Stimulated activated CD8-positive, alpha-beta memory T cell treated with anti-CD3 and anti-CD28 coated beads, Interleukin-15, amount 100 ng/mL, for 48 hours (primary cell): Measurements from ENCODE around the gene SLC8A1.

Source experiments
- DNase-seq, 2 donors: peaks; one replicate each; pipeline ENCODE4 v3.0.0-alpha.2; 2020; ENCODE audit warnings: low read depth in 2 of 2

Gene SLC8A1

GRCh38 chr2:40155728-40156127 lies 296.2 kb downstream of the SLC8A1 start:
- DNase-seq: no peak

GRCh38 chr2:40150266-40150665 lies 301.6 kb downstream of the SLC8A1 start:
- no peak for DNase-seq

DNA sequence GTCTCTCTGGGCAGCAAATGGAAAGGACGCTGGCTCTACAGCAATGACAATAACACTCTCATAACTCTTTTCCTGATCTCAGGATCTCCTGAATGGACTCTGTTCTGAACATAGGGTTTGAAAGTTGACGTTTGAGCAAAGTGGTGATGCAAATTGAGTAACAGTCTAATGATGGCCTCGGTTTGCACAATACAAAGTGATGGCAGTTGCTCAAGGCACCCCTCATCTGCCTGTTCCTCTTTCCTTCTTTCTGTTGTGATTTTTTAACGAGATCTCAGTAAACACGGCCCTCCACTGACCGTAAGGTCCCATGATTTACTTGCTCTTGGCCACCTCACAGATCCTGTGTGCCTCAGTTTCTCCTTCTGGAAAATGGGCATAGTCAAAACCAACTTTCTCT lies 303.6 kb downstream of the SLC8A1 start:
- DNase-seq: no peak

GRCh38 chr2:40147360-40147759 lies 304.5 kb downstream of the SLC8A1 start:
- DNase-seq: no peak

DNA sequence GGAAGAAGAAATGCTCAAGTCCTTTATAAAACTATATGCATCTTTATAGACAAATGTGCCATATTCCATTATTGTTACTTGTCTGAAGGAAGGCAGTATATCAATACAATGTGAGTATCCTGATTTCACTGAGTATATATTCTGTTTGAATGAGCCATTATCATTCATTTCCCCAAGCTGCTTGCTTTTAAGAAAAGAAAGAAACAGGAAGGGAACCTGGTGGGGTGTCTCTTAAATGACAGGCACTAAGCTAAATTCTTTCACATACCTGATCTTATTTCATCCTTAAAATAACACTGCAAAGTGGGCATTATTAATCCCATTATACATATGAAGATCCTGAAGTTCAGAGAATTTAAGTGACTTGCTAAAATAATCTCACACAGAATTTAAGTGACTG lies 307.9 kb downstream of the SLC8A1 start:
- no peak for DNase-seq

DNA sequence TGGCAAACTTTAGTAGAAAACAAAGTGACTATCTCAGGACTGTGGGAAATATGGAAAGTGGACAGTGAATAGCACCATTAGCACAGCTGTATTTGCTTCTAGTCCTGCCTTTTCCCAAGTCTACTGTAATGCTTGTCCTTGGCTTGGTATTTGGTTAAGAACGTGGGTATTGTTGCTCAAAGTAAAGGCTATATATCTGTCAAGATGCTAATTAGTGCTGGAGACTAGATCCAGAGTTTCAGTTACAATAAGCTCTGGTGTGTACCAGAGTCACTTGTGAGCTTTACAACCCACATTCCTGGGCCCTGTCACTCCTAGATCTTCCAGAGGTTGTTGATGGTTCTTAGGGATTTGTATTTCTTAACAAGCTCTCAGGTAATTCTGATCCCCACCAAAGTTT lies 313.6 kb downstream of the SLC8A1 start:
- DNase-seq: no peak

- DNase-seq: no peak
These were observed 320.7 kb downstream of the SLC8A1 start for GRCh38 chr2:40131081-40131704.

DNA sequence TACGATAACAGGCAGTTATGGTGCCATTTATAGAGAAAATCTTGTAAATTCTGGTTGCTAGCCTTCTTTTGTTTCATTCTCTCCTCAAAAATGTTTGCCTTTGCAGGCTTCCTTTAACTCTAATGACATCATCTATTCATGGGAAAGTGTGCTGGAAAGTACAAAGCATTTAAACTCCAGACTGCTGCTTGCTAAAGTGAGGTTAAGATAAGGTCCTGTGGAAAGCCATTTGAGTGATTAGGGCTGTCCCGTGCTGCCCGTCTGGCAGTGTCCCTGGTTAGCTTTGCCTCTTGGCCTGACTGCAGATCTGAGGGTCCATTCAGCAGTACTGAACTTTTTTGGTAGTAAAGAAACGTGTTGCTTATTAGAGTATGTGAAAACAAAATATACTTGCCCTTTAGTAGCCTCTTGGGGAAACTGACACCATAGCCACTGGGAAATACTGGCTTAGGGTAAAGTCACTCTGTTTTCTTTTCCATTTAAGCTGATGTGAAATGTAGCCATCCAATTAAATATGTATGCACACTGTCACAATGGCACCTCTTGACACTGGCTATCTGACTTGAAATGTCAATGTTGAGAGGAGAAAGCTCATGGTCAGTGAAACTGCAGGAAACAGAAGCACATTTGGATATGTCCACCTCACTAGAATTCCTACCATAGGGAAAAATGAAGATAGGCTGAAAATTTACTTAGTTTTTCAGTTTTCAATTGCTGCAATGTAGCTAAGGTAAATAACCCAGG lies 321.5 kb downstream of the SLC8A1 start:
- DNase-seq: no peak

GRCh38 chr2:40129725-40130124 lies 322.2 kb downstream of the SLC8A1 start:
- DNase-seq: no peak

- DNase-seq: no peak
These were observed 323.1 kb downstream of the SLC8A1 start for GRCh38 chr2:40128796-40129195.

DNA sequence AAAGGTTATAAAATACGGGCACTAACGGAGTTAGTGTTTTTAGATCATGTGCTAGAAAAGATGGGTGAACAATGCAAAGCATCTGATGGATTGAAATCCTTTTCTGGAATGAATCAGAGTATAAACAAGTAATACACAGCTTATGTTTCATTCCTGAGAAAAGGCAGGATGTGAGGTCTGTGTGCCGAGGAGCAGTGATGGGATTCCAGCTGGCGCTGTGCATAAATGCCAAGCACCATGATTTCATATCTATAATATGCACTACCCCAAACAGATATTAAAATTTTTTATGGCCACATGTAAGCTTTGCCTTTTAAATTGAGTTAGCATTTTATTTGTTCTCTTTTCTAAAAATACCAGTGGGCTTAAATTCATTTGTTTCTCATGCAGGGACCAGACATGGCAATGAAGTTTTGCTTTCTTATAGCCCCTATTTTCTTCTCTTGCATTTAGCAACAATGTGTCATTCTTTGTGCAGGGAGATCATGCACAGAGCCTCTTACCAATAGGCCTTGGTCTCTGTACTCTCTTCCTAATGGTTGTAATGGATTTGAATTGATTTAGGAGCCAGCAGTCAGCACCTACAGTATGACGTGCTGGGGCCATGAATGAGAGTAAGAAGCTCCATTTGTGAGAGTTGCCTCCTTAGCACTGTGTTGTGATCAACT lies 323.9 kb downstream of the SLC8A1 start:
- DNase-seq: no peak

GRCh38 chr2:40127146-40127545 lies 324.7 kb downstream of the SLC8A1 start:
- no peak for DNase-seq

GRCh38 chr2:40126006-40126405 lies 325.9 kb downstream of the SLC8A1 start:
- no peak for DNase-seq

- DNase-seq: no peak
These were observed 328.1 kb downstream of the SLC8A1 start for GRCh38 chr2:40123746-40124145.

DNA sequence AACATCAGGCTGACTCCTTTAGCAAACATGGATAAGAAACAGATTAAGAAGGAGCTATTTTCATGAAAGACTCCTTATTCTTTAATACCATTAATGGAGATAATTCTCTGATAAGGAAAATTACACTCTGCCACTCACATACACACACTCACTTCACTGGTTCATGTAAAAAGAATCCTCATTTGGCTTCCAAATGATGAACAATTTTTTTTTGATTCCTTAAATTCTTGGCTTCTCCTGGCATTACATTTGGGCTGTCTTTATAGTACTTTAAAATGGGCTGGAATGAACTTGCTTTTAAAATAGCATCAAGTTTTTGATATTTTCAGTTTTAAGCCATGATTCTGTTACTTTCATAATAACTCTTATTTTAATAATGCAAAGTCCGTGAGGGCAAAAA lies 328.6 kb downstream of the SLC8A1 start:
- no peak for DNase-seq

- DNase-seq: no peak
These were observed 330.9 kb downstream of the SLC8A1 start for GRCh38 chr2:40120957-40121356.

DNA sequence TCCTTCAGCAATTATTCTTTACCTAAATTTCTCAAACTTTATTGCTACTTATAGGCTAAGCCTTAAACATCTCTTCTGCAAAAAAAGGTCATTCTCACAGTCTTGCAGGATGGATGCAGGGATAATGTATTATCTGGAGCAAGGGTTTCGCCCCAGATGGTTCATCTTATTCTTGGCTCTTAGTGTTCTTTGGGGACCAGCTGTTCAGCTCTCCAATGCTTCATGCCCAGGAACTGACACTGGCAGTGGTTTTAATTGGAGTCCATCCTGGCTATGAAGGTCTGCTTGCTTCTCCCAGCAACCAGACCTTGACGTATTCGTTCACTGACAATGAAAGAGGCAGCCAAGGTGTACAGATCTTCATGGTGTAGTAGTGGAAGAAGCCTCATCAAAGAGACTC lies 331.9 kb downstream of the SLC8A1 start:
- no peak for DNase-seq

- no peak for DNase-seq
These were observed 333.3 kb downstream of the SLC8A1 start for GRCh38 chr2:40118622-40119021.

DNA sequence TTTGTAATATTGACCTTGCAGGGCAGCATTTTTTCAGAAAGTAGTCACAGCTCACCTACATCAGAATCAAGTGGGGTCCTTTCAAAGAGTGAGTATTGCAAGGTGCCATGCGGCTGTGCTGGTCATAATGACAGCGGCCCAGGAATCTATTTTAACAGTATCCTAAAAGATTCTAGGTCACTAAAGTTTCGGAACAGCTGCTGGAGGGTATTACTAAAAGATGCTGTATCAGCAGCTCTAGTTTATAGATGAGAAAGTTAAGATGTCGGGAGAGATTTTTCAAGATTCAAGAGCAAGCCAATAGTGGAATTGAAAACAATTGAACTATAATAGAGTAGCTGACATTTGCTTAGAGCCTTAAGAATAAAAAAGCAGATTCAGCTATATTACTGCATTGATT lies 336.0 kb downstream of the SLC8A1 start:
- DNase-seq: no peak

- no peak for DNase-seq
These were observed 336.5 kb downstream of the SLC8A1 start for GRCh38 chr2:40115348-40115747.

GRCh38 chr2:40113997-40114396 lies 337.9 kb downstream of the SLC8A1 start:
- DNase-seq: no peak

GRCh38 chr2:40113272-40113968 lies 338.5 kb downstream of the SLC8A1 start:
- DNase-seq: no peak

DNA sequence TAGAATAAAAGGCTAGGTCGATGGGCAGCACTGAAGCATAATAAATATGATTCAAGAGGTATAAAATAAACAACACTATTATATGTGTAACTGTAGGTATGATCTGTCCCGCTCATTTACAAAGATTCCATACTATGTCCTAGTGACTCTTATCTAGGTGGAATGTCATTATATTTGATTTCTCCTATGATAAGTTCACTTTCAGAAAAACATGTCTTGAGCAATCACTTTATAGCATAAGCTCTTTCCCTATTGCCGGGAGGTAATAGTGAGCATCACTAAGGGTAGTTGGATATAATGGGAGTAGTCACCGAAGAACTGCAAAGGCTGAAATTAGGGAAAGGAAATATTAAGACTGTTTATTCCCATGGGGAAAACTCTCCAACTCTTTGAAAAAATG lies 342.5 kb downstream of the SLC8A1 start:
- DNase-seq: no peak
